Measurements from ENCODE around the gene EIF4EBP3. TPM values are rescaled to one million over a fixed set of nuclear protein-coding genes. Genes with fewer than 3 reads are reported as not detected.

Gene EIF4EBP3
- total and polyA plus RNA-seq, 10 of the 15 experiments (the other 5 are each of a cell fraction or from before 2014, with no cell fraction given) = 3.5 to 16.1 (median 6.2) TPM

DNA sequence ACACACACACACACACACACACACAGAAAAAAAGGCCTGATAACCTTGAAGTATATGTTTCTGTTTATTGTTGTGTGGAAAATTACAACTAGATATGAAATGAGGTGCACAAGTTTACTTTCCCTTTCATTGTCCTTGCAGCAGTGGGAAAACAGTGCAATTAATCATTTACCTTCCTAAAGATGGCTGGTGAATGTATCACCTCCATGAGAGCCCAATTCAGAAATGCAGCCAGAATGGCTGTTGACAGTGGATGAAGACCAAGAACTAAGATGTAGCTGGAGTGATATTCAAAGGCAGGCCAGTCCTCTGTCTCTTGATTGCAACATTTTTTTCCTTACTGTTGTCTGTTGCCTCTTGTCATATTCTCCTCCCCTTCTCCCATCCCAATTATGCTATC is 49.6 kb upstream of the EIF4EBP3 start:
- no peaks in the 10 kb centered on the region for H3K4me1 ChIP-seq (ENCODE audit: control insufficient read depth, insufficient read depth, low read length)
- no peak for FAIRE-seq
- BruUV-seq (replicated peaks) = no TSS peak
- no peak for DNase-seq (ENCODE audit: low read depth, low spot score)
- TF ChIP-seq TCF3 (IDR thresholded peaks at IDR 0.05; ENCODE audit: borderline replicate concordance, insufficient read depth, low read depth, low read length) (no peak), RCOR1 (conservative IDR thresholded peaks at IDR 0.05; ENCODE audit: low read depth, low read length) (no peak), STAT3 (IDR thresholded peaks at IDR 0.05; ENCODE audit: low read depth, low read length) (no peak), TCF12 (IDR thresholded peaks at IDR 0.05; ENCODE audit: low read depth, low read length) (no peak), PRDM15 (CRISPR knock-in tag; IDR thresholded peaks at IDR 0.05) (no peak), IKZF2 (IDR thresholded peaks at IDR 0.05) (no peak), FOXK2 (IDR thresholded peaks at IDR 0.05) (no peak)
- TF ChIP-seq, protein P1, sequence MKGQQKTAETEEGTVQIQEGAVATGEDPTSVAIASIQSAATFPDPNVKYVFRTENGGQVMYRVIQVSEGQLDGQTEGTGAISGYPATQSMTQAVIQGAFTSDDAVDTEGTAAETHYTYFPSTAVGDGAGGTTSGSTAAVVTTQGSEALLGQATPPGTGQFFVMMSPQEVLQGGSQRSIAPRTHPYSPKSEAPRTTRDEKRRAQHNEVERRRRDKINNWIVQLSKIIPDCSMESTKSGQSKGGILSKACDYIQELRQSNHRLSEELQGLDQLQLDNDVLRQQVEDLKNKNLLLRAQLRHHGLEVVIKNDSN (IDR thresholded peaks at IDR 0.05; ENCODE audit: borderline replicate concordance, extremely low read length, insufficient read depth, low read depth, low read length) = no peak
- TF ChIP-seq, protein P2, sequence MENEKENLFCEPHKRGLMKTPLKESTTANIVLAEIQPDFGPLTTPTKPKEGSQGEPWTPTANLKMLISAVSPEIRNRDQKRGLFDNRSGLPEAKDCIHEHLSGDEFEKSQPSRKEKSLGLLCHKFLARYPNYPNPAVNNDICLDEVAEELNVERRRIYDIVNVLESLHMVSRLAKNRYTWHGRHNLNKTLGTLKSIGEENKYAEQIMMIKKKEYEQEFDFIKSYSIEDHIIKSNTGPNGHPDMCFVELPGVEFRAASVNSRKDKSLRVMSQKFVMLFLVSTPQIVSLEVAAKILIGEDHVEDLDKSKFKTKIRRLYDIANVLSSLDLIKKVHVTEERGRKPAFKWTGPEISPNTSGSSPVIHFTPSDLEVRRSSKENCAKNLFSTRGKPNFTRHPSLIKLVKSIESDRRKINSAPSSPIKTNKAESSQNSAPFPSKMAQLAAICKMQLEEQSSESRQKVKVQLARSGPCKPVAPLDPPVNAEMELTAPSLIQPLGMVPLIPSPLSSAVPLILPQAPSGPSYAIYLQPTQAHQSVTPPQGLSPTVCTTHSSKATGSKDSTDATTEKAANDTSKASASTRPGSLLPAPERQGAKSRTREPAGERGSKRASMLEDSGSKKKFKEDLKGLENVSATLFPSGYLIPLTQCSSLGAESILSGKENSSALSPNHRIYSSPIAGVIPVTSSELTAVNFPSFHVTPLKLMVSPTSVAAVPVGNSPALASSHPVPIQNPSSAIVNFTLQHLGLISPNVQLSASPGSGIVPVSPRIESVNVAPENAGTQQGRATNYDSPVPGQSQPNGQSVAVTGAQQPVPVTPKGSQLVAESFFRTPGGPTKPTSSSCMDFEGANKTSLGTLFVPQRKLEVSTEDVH (IDR thresholded peaks at IDR 0.05; ENCODE audit: low read depth, partially characterized antibody) = no peak
- H3K4me3 ChIP-seq = no peak overlapping the region
- H2AFZ ChIP-seq (ENCODE audit: control insufficient read depth, low read depth, low read length) = no peak overlapping the region
- H3K79me2 ChIP-seq (ENCODE audit: control insufficient read depth, insufficient read depth, low read length) = no peaks in the 10 kb centered on the region
- ChIA-PET POLR2A (no interaction called here), RAD21 (ENCODE audit: unreplicated experiment) (no interaction called here), CTCF (no interaction called here), SMC1A (ENCODE audit: uncharacterized antibody, unreplicated experiment) (interaction anchor here (1.2 kb wide), 1 partner anchor 77 kb away, joined by 3 read pairs; no protein-coding TSS in a partner anchor)
- no peaks in the 10 kb centered on the region for H3K9me3 ChIP-seq (replicated peaks; ENCODE audit: control insufficient read depth, insufficient read depth, low read length)
- H3K36me3 ChIP-seq (ENCODE audit: control insufficient read depth in 2 of 2, insufficient read depth in 2 of 2, low read length in 1 of 2) = peaks cover 0 to 13% of the 10 kb centered on the region in 2 experiments; a peak in 3 of 4 replicates
- H3K9ac ChIP-seq (ENCODE audit: control insufficient read depth, insufficient read depth, low read length) = no peak overlapping the region
- ATAC-seq = peak; percentile 14; the same call in 1 of the 3 replicates
- H3K27ac ChIP-seq (ENCODE audit: control insufficient read depth, insufficient read depth) = no peak overlapping the region
- in situ Hi-C loops (cut with MboI) (no loop called here), intact Hi-C loops (cut with micrococcal nuclease; ENCODE audit: unreplicated experiment) (no loop called here)
- no peaks in the 10 kb centered on the region for H3K27me3 ChIP-seq (replicated peaks in 1 of 2; ENCODE audit: control insufficient read depth in 2 of 2, insufficient read depth in 2 of 2, low read length in 1 of 2)
- no peak overlapping the region for H3K4me2 ChIP-seq (ENCODE audit: control insufficient read depth, insufficient read depth)
- H4K20me1 ChIP-seq (ENCODE audit: control insufficient read depth, insufficient read depth) = no peaks in the 10 kb centered on the region

Measured in GM12878 (cell line).